Measurements from ENCODE around the gene THRA. TPM values are rescaled to one million over a fixed set of nuclear protein-coding genes. Genes with fewer than 3 reads are reported as not detected.
A peak's percentile ranks its signal among the peaks of the same experiment; 100 is the strongest.

Gene THRA
- total RNA-seq, 1 experiment from 2014 or later, result 107 TPM

- H3K9me3 Mint-ChIP-seq (ENCODE audit: low read depth, unreplicated experiment), result no peaks in the 10 kb centered on the region
- H3K36me3 Mint-ChIP-seq (ENCODE audit: insufficient read depth, unreplicated experiment), result peaks cover 31% of the 10 kb centered on the region
- CTCF ChIA-PET, result interaction anchor here (0.6 to 76.9 kb wide), 34 partner anchors 15 to 544 kb away, joined by 3 to 6506 read pairs (median 6); partner anchors contain the start of genes CASC3, GSDMA, GSDMB and LRRC3C
- intact Hi-C loops (cut with micrococcal nuclease; ENCODE audit: unreplicated experiment), result loop anchor here (1.0 to 2.0 kb wide), 2 partner anchors 71 to 519 kb away; no protein-coding TSS in a partner anchor
- no peak for TF ChIP-seq CTCF (IDR thresholded peaks at IDR 0.05; ENCODE audit: unreplicated experiment)
- no peak overlapping the region for H3K4me3 Mint-ChIP-seq (ENCODE audit: low read depth, unreplicated experiment)
- H3K27me3 Mint-ChIP-seq (ENCODE audit: unreplicated experiment), result peaks cover 72% of the 10 kb centered on the region
- no peak overlapping the region for H3K27ac Mint-ChIP-seq (ENCODE audit: unreplicated experiment)
- DNase-seq, result no peak
- BruUV-seq (replicated peaks), result TSS peak; percentile 16
- peaks cover 16% of the 10 kb centered on the region for H3K4me1 Mint-ChIP-seq (ENCODE audit: low read depth, unreplicated experiment)
Observed at GRCh38 chr17:40015998-40016985, 46.5 kb upstream of the THRA start.

DNA sequence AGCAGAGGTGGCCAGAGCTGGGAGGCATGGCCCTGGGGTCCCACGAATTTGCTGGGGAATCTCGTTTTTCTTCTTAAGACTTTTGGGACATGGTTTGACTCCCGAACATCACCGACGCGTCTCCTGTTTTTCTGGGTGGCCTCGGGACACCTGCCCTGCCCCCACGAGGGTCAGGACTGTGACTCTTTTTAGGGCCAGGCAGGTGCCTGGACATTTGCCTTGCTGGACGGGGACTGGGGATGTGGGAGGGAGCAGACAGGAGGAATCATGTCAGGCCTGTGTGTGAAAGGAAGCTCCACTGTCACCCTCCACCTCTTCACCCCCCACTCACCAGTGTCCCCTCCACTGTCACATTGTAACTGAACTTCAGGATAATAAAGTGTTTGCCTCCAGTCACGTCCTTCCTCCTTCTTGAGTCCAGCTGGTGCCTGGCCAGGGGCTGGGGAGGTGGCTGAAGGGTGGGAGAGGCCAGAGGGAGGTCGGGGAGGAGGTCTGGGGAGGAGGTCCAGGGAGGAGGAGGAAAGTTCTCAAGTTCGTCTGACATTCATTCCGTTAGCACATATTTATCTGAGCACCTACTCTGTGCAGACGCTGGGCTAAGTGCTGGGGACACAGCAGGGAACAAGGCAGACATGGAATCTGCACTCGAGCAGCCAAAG lies 45.2 kb upstream of the THRA start:
- peaks cover 40% of the 10 kb centered on the region for H3K36me3 Mint-ChIP-seq (ENCODE audit: insufficient read depth, unreplicated experiment)
- peaks cover 24% of the 10 kb centered on the region for H3K4me1 Mint-ChIP-seq (ENCODE audit: low read depth, unreplicated experiment)
- H3K27ac Mint-ChIP-seq (ENCODE audit: unreplicated experiment), result no peak overlapping the region
- intact Hi-C loops (cut with micrococcal nuclease; ENCODE audit: unreplicated experiment), result no loop called here
- TF ChIP-seq CTCF (IDR thresholded peaks at IDR 0.05; ENCODE audit: unreplicated experiment), result no peak
- DNase-seq, result no peak
- no peak overlapping the region for H3K4me3 Mint-ChIP-seq (ENCODE audit: low read depth, unreplicated experiment)
- CTCF ChIA-PET, result interaction anchor here (0.6 to 76.9 kb wide), 27 partner anchors 14 to 542 kb away, joined by 3 to 6506 read pairs (median 6); partner anchors contain the start of genes GSDMA, GSDMB, LRRC3C and MED24
- no peaks in the 10 kb centered on the region for H3K9me3 Mint-ChIP-seq (ENCODE audit: low read depth, unreplicated experiment)
- H3K27me3 Mint-ChIP-seq (ENCODE audit: unreplicated experiment), result peaks cover 59% of the 10 kb centered on the region
- no TSS peak for BruUV-seq (replicated peaks)

- TF ChIP-seq CTCF (IDR thresholded peaks at IDR 0.05; ENCODE audit: unreplicated experiment), result no peak
- Mint-ChIP-seq H3K9me3 (ENCODE audit: low read depth, unreplicated experiment) (no peaks in the 10 kb centered on the region), H3K4me1 (ENCODE audit: low read depth, unreplicated experiment) (peaks cover 25% of the 10 kb centered on the region), H3K27ac (ENCODE audit: unreplicated experiment) (no peak overlapping the region), H3K4me3 (ENCODE audit: low read depth, unreplicated experiment) (no peak overlapping the region), H3K27me3 (ENCODE audit: unreplicated experiment) (peaks cover 53% of the 10 kb centered on the region), H3K36me3 (ENCODE audit: insufficient read depth, unreplicated experiment) (peaks cover 43% of the 10 kb centered on the region)
- CTCF ChIA-PET, result interaction anchor here (0.6 to 76.9 kb wide), 35 partner anchors 13 to 585 kb away, joined by 3 to 6506 read pairs (median 5); partner anchors contain the start of genes GSDMA, GSDMB, LRRC3C and MED24
- DNase-seq, result no peak
- BruUV-seq (replicated peaks), result no TSS peak
- intact Hi-C loops (cut with micrococcal nuclease; ENCODE audit: unreplicated experiment), result no loop called here
Observed at GRCh38 chr17:40018211-40019121, 44.3 kb upstream of the THRA start.

All from Calu3 (cell line).